ENCODE results near the gene C10orf143.

GRCh38 chr10:130048081-130048480, 62.5 kb downstream of the C10orf143 start:
- TF ChIP-seq CTCF (IDR thresholded peaks at IDR 0.05) (no peak), EZH2 (IDR thresholded peaks at IDR 0.05) (no peak), EZH2phosphoT487 (IDR thresholded peaks at IDR 0.05) (no peak)
